Measurements from ENCODE around the gene LAD1. TPM values are rescaled to one million over a fixed set of nuclear protein-coding genes. Genes with fewer than 3 reads are reported as not detected.

Gene LAD1
- total RNA-seq, 1 donor from 2014 or later = not detected

DNA sequence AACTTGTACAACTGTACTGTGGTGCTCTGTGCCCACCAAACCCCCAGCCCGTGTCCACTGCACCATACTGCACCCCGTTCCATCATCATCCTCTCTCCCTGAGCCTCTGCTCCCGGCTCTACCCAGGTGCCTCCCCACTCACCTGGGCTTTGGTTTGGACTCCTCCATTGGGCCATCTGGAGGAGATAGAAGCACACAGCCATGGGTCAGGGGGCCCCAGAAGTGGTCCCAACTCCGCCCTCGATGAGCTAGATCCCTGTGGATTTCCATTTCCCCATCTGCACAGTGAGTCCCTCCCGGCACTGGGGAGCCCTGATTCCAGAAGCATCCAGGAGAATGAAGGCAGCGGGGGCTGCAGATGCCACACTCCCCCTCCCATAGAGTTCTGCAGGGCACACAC lies 32.4 kb downstream of the LAD1 start:
- DNase-seq (ENCODE audit: low read depth in 2 of 2) = no peak

DNA sequence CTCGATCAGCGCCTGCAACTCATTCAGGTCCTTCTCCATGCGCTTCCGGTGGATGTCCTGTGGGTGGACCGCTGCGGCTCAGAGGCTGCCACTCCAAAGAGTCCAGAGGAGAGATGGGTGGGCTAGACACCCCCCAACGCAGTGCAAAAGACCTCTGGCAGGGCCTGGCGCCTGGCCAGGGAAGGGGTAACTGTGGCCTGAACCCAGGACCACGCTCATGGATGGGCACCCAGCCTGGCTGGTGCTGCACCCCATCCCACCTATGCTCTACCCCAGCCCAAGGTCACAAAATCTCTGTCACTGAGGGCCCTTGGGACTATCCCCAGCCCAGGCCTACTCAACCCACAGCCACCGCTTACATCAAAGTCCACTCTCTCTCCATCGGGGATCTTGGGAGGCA lies 33.9 kb downstream of the LAD1 start:
- DNase-seq (ENCODE audit: low read depth in 2 of 2) = no peak

DNA sequence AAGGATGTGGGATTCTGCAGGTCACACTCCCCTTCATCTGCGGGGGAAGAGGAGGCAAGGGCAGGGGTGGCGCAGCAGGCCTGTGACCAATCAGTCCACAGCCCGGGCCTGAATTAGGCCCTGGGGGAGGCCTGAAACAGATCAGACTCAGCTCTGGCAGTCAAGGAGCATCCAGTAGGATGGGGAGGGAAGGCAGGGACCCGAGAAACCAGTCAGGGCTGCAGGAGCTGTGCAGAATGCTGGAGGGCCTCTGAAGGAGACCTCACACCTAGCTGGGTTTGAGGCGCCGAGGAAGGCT lies 34.4 kb downstream of the LAD1 start:
- DNase-seq (ENCODE audit: low read depth in 2 of 2) = no peak

DNA sequence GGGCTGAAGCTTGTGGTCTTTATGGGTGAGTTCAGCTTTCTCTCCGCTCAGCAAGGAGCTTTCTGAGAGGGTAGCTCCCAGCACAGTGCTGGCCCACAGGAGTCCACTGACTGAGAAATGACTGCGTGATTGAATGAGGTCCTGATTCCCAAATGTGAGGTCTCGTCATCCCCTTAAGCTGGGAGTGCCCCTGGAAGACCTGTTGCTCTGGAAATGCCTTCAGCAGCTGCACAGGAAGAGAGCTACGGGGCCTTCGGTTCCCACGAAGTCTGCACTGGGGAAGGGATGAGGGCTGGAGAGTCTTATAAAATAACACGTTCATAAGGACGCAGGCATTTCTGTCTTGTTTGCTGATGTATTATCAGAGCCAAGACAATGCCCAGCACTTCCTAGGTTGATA lies 35.7 kb downstream of the LAD1 start:
- DNase-seq (ENCODE audit: low read depth in 2 of 2) = no peak

DNA sequence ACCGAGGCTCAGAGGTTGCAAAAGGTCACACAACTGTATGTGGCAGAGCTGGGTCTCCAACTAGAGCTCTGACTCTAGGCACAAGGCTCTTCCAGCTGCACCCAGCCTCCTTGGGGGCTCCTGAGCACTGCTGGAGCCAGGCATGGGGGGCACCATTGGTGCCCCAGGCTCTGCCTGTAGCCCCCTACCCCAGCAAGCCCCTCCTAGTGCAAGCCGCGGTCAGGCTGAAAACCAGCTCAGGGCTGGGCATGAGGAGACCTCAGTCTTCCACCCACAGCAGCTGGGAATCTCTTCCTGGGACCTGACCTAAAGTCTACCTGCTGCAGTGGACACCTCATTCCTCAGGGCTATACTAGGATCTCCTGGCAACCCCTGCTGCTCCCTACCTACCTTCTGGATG lies 36.2 kb downstream of the LAD1 start:
- no peak for DNase-seq (ENCODE audit: low read depth in 2 of 2)

DNA sequence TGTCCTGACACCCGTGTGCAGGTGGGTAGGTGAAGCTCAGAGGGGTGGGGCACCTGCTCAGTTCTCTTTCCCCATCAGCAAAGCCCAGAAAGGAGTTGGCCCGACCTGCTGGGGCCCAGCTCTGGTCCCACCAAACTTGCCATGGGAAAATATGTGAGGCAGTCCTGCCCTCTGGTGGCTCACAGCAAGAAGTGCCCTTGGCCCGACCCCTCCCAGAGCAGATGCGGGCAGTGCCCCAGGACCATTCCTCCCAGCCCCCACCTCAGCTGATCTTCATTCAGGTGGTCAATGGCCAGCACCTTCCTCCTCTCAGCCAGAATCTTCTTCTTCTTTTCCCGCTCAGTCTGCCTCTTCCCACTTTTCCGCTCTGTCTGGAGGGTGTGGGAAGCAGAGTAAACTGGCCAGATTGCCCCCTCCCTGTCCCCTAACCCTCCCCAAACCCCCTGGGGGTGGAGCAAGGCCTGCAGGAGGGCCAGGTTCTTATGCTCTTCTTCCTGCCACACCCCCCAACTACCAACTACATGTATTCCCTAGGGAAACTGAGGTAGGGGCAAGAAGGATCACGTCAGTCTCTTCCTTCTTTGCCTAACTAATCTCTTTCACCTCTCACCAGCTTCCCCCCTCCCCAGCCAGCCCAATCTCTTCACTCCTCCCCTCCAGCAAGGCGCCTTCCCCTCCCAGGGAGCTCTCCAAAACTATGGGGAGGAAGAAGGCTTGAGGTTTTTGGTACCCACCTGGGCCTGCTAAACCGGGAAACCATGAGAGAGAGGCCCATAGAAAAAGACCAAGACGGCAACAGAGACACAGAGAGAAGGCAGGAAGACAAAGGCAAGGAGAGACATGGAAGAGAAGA lies 37.2 kb downstream of the LAD1 start:
- DNase-seq (ENCODE audit: low read depth in 2 of 2) = peak; percentile 43 to 72

DNA sequence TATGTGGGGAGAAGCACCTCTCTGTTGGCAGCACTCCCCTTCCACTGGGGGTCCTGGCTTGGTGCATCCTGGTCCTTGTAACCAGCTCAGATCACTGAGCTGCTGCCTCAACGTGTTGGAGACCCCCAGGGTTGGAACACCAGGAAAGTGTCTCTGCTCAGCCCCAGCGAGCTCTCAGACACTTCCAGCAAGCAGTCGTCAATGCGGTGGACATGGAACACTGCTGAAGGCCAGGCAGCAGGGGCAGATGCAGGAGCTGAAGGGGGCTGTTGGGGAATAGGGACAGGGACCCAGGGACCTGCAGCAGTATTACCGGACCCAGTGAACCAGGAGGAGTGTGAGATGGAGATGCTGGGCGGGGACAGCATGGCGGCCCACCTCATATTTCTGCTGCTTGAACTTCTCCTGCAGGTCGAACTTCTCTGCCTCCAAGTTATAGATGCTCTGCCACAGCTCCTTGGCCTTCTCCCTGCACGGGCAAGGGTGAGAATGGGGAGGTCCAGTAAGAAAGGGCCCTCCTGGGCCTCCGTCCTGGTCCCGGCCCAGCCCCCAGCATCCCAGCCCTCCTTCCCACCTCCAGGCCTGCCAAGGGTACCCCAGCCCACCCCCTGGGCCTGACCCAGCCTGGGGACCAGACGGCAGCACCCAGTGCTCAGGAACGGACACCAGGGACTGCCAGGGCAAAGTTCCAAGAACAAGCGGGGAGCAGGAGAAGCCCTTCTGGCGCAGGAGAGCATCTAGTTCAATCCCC lies 38.0 kb downstream of the LAD1 start:
- DNase-seq (ENCODE audit: low read depth in 2 of 2) = no peak

DNA sequence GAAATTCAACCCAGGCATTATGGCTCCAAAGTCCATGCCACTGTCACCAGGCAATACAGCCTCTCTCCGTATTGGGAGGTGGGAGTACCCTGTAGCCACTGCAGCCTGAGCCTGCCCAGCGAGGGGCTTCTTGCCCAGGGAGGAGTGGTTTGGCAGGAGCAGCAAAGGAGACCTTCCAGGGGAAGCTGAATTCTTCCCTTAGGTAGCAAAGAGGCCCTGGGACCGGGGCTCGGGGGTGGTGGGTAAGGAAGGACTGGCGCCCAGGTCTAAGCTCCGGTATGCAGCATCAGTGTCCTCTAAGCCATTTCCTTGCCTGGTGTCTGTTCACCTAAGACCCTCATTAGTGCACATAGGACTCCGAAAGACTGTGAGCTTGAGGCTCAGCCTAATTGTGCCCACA lies 38.6 kb downstream of the LAD1 start:
- DNase-seq (ENCODE audit: low read depth in 2 of 2) = no peak

DNA sequence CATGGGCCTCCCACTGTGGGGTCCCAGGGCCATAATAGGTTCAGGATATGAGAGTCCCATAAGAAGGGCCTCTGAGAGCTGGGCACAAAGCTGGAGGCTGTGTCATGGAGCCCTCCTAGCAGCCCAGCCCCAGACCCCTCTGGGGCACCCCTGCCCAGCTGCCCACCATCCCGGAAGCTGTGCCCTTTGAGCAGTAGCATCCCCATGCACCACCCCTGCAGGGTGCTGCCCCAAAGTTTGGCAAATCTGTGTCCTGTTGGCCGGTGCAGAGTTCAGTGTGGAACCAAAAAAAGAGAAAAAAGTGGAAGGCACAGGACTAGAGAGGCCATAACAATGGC lies 39.3 kb downstream of the LAD1 start:
- no peak for DNase-seq (ENCODE audit: low read depth in 2 of 2)

DNA sequence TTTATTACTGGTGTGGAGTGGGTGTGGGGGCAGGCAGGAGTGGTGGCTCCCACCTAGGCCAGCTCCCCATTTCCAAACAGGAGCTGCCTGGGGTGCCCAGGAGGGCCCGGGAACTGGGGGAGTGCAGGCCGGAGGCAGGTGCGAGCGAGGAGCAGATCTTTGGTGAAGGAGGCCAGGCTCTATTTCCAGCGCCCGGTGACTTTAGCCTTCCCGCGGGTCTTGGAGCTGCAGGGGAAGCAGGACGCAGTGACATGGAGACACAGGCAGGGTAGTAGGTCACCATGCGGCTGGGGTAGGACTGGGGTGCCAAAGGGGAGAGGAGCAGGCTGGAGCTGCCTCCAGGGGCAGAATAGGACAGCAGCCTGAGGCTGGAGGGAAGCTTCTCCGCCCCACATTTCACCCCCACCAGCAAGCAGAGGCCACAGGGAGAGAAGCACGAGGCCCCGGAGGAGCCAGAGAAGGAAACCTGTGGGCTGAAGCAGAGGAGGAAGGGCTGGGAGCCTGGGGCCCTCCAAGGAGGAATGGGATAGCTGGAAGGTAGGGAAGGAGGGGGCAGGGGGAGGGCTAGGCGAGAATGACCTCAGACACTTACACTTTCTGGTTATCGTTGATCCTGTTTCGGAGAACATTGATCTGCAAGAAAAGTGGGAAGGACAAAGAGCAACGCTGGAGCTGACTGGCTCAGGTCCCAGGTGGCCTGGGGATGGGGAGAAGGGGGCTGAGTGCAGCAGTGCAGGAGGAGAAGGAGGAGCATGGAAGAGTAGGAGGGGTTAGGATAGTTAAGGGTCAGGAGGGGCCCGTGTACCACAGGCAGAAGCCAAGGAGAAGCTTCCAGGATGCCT lies 39.9 kb downstream of the LAD1 start:
- no peak for DNase-seq (ENCODE audit: low read depth in 2 of 2)

DNA sequence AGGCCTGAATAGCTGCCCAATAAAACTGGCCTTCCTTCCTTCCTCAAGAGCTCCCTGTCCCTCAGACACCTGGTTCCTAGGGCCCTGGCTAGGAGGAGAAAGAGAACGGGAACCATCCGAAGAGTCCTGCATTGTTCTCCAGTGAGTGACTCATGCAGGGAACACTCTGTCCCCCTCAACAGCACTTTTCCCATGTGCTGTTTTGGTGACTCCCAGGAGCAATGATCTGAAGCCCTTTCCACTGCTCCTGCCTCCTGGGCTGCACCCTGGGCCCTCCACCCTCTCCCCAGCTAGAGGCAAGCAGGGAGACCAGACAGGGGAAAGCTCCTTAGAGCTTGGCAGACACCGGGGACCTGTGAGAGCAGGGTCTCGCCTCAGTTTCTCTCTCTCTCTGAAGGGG lies 40.5 kb downstream of the LAD1 start:
- DNase-seq (ENCODE audit: low read depth in 2 of 2) = peak; percentile 40 to 50

DNA sequence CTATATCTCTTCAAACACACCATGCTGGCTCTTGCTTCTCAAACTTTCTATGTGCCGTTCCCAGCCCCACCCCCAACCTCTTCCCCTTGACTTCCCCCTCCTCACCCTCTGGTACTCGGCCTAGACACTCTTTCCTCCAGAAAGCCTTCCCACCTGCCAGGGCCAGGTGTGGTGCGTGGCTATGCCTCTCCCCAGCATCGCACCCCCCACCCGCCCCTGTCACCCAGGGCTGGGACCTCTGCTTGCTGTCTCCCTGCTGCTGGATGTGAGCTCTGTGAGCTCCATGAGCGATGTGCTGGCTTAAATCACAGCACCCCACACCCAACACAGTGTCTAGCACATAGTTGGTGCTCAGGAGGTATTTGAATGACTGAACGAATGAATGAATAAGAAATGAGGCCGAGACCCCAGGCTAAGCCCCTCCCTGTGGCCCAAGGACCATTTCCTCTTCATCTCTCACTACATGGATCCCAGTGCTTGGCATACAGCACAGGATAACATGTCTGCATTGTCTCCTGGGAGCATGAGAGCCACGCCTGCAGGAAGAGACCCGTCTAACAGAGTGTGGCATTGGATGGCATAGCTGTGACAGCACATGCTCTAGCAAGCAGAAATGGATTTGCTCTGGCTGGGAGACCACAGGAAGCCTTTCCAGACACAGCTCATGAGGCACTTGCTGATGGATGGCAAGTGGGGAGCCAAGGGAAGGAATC lies 41.3 kb downstream of the LAD1 start:
- no peak for DNase-seq (ENCODE audit: low read depth in 2 of 2)

DNA sequence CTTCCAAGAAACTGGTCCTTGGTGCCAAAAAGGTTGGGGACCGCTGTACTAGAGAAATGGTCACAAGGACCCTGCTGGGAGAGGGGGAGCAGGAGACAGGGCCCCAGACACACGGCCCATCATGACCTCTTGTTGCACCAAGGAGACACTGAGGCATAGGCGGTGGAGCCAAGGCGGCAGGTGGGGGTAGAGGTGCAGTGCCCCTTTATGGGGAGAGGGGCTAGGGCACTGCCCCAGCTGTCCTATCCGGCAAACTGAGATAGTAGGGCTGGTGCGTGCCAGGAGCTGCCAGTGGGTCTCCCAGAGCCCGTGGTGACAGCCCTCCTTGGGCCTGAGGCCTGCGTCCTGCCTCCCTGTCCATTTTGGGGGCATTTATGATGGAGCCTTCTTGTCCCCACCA lies 41.9 kb downstream of the LAD1 start:
- no peak for DNase-seq (ENCODE audit: low read depth in 2 of 2)

DNA sequence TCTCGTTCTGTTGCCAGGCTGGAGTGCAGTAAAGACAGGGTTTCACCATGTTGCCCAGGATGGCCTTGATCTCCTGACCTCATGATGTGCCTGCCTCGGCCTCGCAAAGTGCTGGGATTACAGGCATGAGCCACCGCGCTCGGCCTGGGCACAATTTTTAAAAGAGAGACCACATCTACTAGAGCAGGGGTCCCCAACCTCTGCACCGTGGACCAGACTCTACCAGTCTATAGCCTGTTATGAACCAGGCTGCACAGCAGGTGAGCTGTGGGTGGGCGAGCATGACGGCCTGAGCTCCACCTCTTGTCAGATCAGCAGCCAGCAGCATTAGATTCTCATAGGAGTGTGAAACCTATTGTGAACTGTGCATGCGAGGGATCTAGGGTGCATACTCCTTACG lies 42.4 kb downstream of the LAD1 start:
- no peak for DNase-seq (ENCODE audit: low read depth in 2 of 2)

DNA sequence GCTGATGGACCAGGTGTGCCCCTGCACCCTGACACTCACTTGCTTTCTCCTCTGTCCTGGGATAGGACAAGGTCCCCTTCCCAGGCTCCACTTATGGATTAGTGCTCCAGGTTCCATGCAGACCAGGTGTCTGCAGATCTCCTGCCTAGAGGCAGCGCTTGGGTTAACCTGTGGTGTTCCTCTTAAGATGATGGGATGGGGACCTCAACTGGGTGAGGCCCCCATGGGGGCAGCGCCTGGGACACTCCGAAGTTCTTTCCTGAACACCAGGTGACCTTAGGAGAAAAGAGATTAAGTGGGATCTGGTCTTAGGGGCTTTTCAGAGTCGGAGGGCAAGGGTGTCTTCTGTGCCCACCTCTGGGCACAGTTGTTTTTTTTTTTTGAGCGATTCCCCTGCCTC lies 42.9 kb downstream of the LAD1 start:
- DNase-seq (ENCODE audit: low read depth in 2 of 2) = no peak

DNA sequence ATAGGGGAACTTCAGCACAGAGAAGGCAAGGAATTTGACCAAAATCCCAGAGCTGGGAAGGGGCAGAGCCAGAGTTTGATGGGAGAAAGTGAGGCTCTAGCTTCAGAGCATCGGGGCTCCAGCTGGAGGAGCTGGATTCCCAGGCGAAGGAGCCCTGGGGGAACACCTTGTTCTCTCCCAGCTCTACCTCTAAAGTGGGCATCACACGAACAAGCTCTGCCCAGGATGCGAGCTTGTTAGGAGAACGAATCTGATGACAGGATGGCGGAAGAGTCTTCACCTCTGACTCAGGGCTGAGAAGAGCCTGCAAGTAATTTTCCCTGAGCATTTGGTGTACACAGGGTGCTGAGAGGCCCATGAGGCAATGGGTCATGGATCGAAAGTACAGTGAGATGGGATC lies 43.7 kb downstream of the LAD1 start:
- DNase-seq (ENCODE audit: low read depth in 2 of 2) = no peak

DNA sequence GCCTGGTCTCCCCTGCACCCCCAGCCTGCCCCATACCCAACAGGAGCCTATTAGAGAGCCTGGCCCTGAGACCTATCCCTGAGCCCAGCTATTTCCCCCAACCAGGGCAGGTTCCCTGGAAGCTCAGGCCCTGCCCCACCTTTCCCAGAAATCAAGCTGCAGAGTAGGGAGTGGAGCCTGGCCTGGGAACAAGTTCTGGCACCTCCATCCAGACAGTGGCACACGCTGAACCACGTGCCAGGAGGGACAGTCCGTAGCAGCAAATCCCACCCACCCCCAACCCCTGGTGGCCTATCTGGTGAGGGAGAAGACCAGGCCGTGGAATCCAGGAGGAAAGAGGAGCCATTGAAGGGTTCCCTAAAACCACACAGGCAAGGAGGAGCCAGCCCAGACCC lies 44.2 kb downstream of the LAD1 start:
- DNase-seq (ENCODE audit: low read depth in 2 of 2) = no peak

DNA sequence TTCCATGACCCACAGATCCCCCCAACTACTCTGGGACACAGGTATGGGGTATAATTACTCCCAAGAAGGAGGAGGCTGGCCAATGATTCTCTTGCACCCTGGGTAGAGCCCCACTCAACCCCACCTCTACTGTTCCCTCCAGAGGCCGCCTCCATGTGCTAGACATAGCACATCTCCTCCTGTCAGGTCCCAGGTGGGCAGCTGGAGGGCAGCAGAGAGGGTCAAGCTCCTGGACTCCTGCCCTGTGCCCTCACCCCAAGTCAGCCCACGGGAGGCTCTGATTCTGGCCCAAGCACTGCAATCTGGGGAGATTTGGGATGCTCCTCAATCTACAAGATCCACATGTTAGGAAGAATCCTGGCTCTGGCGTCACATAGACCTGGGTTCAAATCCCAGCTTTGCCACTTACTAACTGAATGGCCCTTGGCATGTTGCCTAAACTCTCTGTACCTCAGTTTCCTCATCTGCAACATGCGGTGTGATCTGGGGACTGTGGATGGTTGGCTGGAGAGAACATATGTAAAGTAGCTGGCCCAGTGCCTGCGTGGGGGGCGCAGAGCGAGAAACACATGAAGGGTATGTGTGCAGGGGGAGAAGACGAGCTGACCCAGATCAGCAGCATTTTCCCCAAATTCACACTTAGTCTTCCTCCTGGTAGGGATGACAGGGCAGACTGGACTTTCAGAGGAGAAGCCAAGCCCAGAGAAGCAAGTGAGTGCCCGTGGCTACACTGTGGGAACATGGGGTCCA lies 44.8 kb downstream of the LAD1 start:
- no peak for DNase-seq (ENCODE audit: low read depth in 2 of 2)

DNA sequence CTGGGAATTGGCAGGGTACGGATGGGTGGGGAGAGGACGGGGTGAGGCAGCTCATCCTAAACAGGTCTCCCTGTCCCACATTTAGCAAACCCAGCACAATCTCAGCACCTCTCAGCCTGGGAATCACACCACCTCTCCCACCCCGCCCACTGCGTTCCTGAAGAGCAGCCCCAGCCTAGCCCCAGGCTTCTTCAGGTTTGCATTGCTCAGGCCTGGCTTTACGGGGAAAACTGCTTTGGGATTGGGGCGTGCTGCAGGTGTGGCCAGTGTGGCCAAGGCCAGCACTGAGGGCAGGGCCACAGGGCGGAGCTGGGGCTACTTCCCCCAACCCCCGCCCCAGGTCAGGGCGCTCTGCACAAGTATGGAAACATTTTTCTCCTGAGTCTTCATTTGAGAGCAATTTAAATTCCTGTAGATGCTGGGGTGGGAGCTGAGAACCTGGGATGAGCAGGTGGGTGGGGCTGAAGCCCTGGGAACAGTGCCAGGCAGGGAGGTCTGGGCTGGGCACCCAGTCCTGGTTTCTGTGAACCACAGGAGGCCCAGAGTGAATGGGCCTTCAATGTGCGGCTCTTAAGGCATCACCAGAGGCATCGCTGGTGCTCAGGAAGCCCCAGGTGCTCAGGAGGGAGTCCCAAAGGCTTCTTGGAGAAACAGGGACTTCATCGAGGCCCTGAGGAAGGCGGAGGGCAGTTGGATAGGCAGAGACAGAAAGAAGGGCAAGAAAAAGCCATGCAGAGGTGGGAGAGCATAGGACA lies 45.8 kb downstream of the LAD1 start:
- DNase-seq (ENCODE audit: low read depth in 2 of 2) = no peak

DNA sequence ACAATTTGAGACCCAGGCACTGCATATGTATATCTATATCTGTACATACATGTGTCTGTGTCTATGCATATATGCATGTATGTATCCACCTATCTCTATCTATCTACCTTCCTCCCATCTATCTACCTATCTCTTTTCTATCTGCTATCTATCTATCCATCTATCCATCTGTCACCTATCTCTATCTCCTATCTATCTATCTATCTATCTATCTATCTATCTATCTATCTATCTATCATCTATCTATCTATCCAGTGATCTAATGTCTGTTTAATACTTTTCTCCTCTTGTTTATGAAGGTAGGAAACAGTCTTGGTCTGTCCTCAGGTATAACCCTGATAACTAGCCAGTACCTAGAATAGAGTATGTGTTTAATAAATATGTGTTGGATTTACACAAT lies 47.5 kb downstream of the LAD1 start:
- DNase-seq (ENCODE audit: low read depth in 2 of 2) = no peak

Measured in lung microvascular endothelial cell (primary cell).